Measurements from ENCODE around the gene GSE1.

GSE1 gene

GRCh38 chr16:85594978-85595661 is 18.0 kb upstream of the GSE1 start:
- Histone ChIP-seq H3K4me3 (ENCODE audit: low read depth, low read length) (no peak overlapping the region), H3K9me3 (ENCODE audit: control insufficient read depth, insufficient read depth, low read depth, low read length) (no peaks in the 10 kb centered on the region), H3K36me3 (ENCODE audit: control insufficient read depth in 2 of 2, insufficient read depth in 1 of 2, low read length in 2 of 2) (peaks cover 0 to 3% of the 10 kb centered on the region in 2 experiments; a peak in 1 of 3 replicates), H3K4me1 (ENCODE audit: control insufficient read depth, insufficient read depth, low read length) (no peaks in the 10 kb centered on the region), H3K27ac (ENCODE audit: extremely low read depth, low read depth, low read length) (no peak overlapping the region)
- ChIA-PET POLR2A (no interaction called here), CTCF (no interaction called here)
- no peak for TF ChIP-seq ZNF580 (tag by site-specific recombination; IDR thresholded peaks at IDR 0.05)
- TF ChIP-seq ZNF175 (tag by site-specific recombination; IDR thresholded peaks at IDR 0.05): no peak
- TF ChIP-seq, protein P1, sequence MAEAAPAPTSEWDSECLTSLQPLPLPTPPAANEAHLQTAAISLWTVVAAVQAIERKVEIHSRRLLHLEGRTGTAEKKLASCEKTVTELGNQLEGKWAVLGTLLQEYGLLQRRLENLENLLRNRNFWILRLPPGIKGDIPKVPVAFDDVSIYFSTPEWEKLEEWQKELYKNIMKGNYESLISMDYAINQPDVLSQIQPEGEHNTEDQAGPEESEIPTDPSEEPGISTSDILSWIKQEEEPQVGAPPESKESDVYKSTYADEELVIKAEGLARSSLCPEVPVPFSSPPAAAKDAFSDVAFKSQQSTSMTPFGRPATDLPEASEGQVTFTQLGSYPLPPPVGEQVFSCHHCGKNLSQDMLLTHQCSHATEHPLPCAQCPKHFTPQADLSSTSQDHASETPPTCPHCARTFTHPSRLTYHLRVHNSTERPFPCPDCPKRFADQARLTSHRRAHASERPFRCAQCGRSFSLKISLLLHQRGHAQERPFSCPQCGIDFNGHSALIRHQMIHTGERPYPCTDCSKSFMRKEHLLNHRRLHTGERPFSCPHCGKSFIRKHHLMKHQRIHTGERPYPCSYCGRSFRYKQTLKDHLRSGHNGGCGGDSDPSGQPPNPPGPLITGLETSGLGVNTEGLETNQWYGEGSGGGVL (tag by site-specific recombination; IDR thresholded peaks at IDR 0.05): no peak
- TF ChIP-seq, protein P2, sequence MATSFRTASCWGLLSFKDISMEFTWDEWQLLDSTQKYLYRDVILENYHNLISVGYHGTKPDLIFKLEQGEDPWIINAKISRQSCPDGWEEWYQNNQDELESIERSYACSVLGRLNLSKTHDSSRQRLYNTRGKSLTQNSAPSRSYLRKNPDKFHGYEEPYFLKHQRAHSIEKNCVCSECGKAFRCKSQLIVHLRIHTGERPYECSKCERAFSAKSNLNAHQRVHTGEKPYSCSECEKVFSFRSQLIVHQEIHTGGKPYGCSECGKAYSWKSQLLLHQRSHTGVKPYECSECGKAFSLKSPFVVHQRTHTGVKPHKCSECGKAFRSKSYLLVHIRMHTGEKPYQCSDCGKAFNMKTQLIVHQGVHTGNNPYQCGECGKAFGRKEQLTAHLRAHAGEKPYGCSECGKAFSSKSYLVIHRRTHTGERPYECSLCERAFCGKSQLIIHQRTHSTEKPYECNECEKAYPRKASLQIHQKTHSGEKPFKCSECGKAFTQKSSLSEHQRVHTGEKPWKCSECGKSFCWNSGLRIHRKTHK (tag by site-specific recombination; IDR thresholded peaks at IDR 0.05): no peak
- TF ChIP-seq, protein P3, sequence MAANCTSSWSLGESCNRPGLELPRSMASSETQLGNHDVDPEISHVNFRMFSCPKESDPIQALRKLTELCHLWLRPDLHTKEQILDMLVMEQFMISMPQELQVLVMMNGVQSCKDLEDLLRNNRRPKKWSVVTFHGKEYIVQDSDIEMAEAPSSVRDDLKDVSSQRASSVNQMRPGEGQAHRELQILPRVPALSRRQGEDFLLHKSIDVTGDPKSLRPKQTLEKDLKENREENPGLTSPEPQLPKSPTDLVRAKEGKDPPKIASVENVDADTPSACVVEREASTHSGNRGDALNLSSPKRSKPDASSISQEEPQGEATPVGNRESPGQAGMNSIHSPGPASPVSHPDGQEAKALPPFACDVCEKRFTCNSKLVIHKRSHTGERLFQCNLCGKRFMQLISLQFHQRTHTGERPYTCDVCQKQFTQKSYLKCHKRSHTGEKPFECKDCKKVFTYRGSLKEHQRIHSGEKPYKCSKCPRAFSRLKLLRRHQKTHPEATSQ (tag by site-specific recombination; IDR thresholded peaks at IDR 0.05): no peak
- no peak for TF ChIP-seq ZNF521 (tag by site-specific recombination; IDR thresholded peaks at IDR 0.05)
- TF ChIP-seq SCRT1 (tag by site-specific recombination; IDR thresholded peaks at IDR 0.05; ENCODE audit: borderline replicate concordance): no peak
- TF ChIP-seq ZNF658 (tag by site-specific recombination; IDR thresholded peaks at IDR 0.05): no peak
- TF ChIP-seq BCL6B (tag by site-specific recombination; IDR thresholded peaks at IDR 0.05): no peak
- TF ChIP-seq ZNF341 (tag by site-specific recombination; IDR thresholded peaks at IDR 0.05; ENCODE audit: low read depth): no peak
- TF ChIP-seq ZSCAN30 (tag by site-specific recombination; IDR thresholded peaks at IDR 0.05): no peak
- no peak for TF ChIP-seq ZNF664 (tag by site-specific recombination; IDR thresholded peaks at IDR 0.05)
- TF ChIP-seq SP2 (tag by site-specific recombination; IDR thresholded peaks at IDR 0.05): no peak
- TF ChIP-seq ZXDB (tag by site-specific recombination; IDR thresholded peaks at IDR 0.05): no peak
- TF ChIP-seq ZNF426 (tag by site-specific recombination; IDR thresholded peaks at IDR 0.05): no peak
- no peak for TF ChIP-seq ZNF558 (tag by site-specific recombination; IDR thresholded peaks at IDR 0.05)
- TF ChIP-seq ZNF146 (tag by site-specific recombination; IDR thresholded peaks at IDR 0.05): no peak

- no peak overlapping the region for H3K4me3 ChIP-seq (ENCODE audit: low read depth, low read length)
- peak; percentile 94 for TF ChIP-seq ZFHX2 (tag by site-specific recombination; conservative IDR thresholded peaks at IDR 0.05)
- TF ChIP-seq EGR2 (tag by site-specific recombination; IDR thresholded peaks at IDR 0.05; ENCODE audit: low read depth): peak; percentile 93
- TF ChIP-seq CTCF (tag by site-specific recombination; IDR thresholded peaks at IDR 0.05): no peak
- CTCF ChIA-PET: interaction anchor here (1.5 kb wide), 1 partner anchor 19 kb away, joined by 5 read pairs; no protein-coding TSS in a partner anchor
- POLR2A ChIA-PET: no interaction called here
- no peaks in the 10 kb centered on the region for H3K9me3 ChIP-seq (ENCODE audit: control insufficient read depth, insufficient read depth, low read depth, low read length)
- H3K4me1 ChIP-seq (ENCODE audit: control insufficient read depth, insufficient read depth, low read length): no peaks in the 10 kb centered on the region
- peaks cover 0 to 3% of the 10 kb centered on the region in 2 experiments; a peak in 1 of 3 replicates for H3K36me3 ChIP-seq (ENCODE audit: control insufficient read depth in 2 of 2, insufficient read depth in 1 of 2, low read length in 2 of 2)
- no peak overlapping the region for H3K27ac ChIP-seq (ENCODE audit: extremely low read depth, low read depth, low read length)
Observed at GRCh38 chr16:85595812-85596502, 17.2 kb upstream of the GSE1 start.
